SK-N-SH (cell line): Measurements from ENCODE around the gene LAGE3.

Source experiments
- CTCF ChIP-seq: fragments of 200-600 bp; sonication (generic); IDR thresholded peaks from 2 replicates; pipeline ENCODE4 v1.6.1; 2017; ENCODE audit warnings: antibody characterized with exemption, mild to moderate bottlenecking, moderate library complexity
- FOXJ3 ChIP-seq: sonication (generic); formaldehyde crosslinking; IDR thresholded peaks from 2 replicates; pipeline ENCODE4 v1.5.1; 2020; ENCODE audit warnings: mild to moderate bottlenecking, missing genetic modification reagents
- POLR2AphosphoS5 ChIP-seq: IDR thresholded peaks from 2 replicates; pipeline ENCODE4 v1.6.1; 2012; ENCODE audit warnings: low read depth, low read length
- USF2 ChIP-seq: fragments of 150-350 bp; IDR thresholded peaks from 2 replicates; pipeline ENCODE4 v1.6.1; 2017; ENCODE audit warnings: antibody characterized with exemption, low read length, low read depth, borderline replicate concordance

GRCh38 chrX:154434394-154435168 lies 44.5 kb downstream of the LAGE3 start:
- TF ChIP-seq FOXJ3 (no peak), CTCF (no peak), POLR2AphosphoS5 (no peak), USF2 (no peak)
